ENCODE results near the gene RPH3AL. TPM values are rescaled to one million over a fixed set of nuclear protein-coding genes. Genes with fewer than 3 reads are reported as not detected.

Gene RPH3AL
- total RNA-seq, 4 donors from 2014 or later = 6.3 to 14.4 (median 10.8) TPM

DNA sequence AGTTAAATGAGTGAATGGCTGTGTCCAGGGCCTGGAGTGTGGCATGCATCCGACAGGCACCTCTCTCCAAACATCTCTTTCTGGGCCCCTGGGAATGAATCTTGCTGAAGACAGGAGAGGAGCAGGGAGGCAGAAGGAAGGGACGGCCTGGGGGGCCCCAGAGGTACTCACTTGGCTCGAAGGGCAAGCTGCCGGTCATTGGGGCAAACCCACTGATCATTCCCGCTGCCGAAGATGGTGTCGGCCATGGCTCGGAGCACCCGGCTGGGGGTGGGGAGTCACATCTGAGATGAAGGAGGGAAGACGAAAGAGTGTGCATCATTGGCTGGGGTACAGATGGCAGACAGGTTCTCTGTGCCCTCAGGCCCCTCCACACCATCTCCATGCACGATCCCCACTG, 25.3 kb downstream of the RPH3AL start:
- Histone ChIP-seq H3K27ac (no peak overlapping the region), H3K4me1 (peaks cover 0 to 15% of the 10 kb centered on the region in 2 donors), H3K27me3 (no peaks in the 10 kb centered on the region), H3K9me3 (no peaks in the 10 kb centered on the region), H3K4me3 (no peak overlapping the region), H3K36me3 (no peaks in the 10 kb centered on the region)
- DNase-seq (no peak), ATAC-seq (no peak)
- in situ Hi-C loops (cut with MboI; ENCODE audit: low sequenced_read_pairs in 4 of 4) = no loop called here
- TF ChIP-seq, protein P1, sequence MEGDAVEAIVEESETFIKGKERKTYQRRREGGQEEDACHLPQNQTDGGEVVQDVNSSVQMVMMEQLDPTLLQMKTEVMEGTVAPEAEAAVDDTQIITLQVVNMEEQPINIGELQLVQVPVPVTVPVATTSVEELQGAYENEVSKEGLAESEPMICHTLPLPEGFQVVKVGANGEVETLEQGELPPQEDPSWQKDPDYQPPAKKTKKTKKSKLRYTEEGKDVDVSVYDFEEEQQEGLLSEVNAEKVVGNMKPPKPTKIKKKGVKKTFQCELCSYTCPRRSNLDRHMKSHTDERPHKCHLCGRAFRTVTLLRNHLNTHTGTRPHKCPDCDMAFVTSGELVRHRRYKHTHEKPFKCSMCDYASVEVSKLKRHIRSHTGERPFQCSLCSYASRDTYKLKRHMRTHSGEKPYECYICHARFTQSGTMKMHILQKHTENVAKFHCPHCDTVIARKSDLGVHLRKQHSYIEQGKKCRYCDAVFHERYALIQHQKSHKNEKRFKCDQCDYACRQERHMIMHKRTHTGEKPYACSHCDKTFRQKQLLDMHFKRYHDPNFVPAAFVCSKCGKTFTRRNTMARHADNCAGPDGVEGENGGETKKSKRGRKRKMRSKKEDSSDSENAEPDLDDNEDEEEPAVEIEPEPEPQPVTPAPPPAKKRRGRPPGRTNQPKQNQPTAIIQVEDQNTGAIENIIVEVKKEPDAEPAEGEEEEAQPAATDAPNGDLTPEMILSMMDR (IDR thresholded peaks at IDR 0.05 in 4 of 5, conservative IDR thresholded peaks at IDR 0.05 in 1 of 5) = no peak
- TF ChIP-seq POLR2A (IDR thresholded peaks at IDR 0.05) = no peak
- intact Hi-C loops (cut with DNase I; ENCODE audit: low total_unique reads) = no loop called here

DNA sequence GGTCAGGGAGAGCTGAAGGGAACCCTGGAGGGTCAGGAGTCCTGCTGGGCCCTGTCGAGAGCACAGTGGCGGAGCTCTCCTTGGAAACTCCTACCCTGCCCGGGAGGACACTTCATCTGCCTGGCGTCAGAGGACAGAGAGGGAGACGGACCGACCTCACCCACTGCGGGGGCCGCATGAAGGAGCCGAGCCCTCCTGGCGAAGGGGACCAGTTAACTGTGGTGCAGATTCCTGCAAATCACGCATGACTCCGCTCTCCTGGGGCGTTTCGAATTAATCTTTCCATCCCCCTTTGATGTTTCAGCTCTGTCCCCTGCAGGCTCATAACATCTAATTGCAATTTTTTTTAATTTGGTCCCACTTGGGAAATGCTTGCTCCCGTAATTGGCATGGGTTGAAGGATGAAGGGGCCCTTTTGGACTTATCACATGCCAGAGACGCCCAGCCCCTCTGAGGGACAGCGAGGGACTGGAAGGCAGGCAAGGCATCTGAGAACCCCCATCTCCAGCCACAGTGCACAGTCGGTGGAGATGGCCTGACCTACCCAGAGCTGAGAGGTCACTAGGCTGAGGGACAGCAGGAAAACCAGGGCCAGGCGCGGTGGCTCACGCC, 26.5 kb downstream of the RPH3AL start:
- Histone ChIP-seq H3K4me3 (no peak overlapping the region), H3K27me3 (no peaks in the 10 kb centered on the region), H3K27ac (no peak overlapping the region), H3K4me1 (peaks cover 0 to 4% of the 10 kb centered on the region in 2 donors), H3K36me3 (no peaks in the 10 kb centered on the region), H3K9me3 (no peaks in the 10 kb centered on the region)
- DNase-seq (no peak), ATAC-seq (no peak)
- TF ChIP-seq, protein P1 (IDR thresholded peaks at IDR 0.05 in 4 of 5, conservative IDR thresholded peaks at IDR 0.05 in 1 of 5) = no peak
- in situ Hi-C loops (cut with MboI; ENCODE audit: low sequenced_read_pairs in 4 of 4) (no loop called here), intact Hi-C loops (cut with DNase I; ENCODE audit: low total_unique reads) (no loop called here)

- no peak for TF ChIP-seq POLR2A (IDR thresholded peaks at IDR 0.05)
- TF ChIP-seq, protein P1 (IDR thresholded peaks at IDR 0.05 in 4 of 5, conservative IDR thresholded peaks at IDR 0.05 in 1 of 5) = no peak
- ATAC-seq = no peak
- no peak for DNase-seq
- Histone ChIP-seq H3K4me3 (no peak overlapping the region), H3K36me3 (no peaks in the 10 kb centered on the region), H3K4me1 (no peaks in the 10 kb centered on the region), H3K27ac (no peak overlapping the region), H3K9me3 (no peaks in the 10 kb centered on the region), H3K27me3 (no peaks in the 10 kb centered on the region)
- in situ Hi-C loops (cut with MboI; ENCODE audit: low sequenced_read_pairs in 4 of 4) = no loop called here
- intact Hi-C loops (cut with DNase I; ENCODE audit: low total_unique reads) = no loop called here
Observed at GRCh38 chr17:325270-326009, 27.2 kb downstream of the RPH3AL start.

GRCh38 chr17:323721-324571, 28.7 kb downstream of the RPH3AL start:
- H3K9me3 ChIP-seq = no peaks in the 10 kb centered on the region
- no peak overlapping the region for H3K4me3 ChIP-seq
- no peak for ATAC-seq
- no peaks in the 10 kb centered on the region for H3K27me3 ChIP-seq
- H3K36me3 ChIP-seq = peaks cover 0 to 5% of the 10 kb centered on the region in 2 donors
- intact Hi-C loops (cut with DNase I; ENCODE audit: low total_unique reads) = no loop called here
- TF ChIP-seq, protein P1 (IDR thresholded peaks at IDR 0.05 in 4 of 5, conservative IDR thresholded peaks at IDR 0.05 in 1 of 5) = no peak
- no peak for TF ChIP-seq POLR2A (IDR thresholded peaks at IDR 0.05)
- no peak for DNase-seq
- no peaks in the 10 kb centered on the region for H3K4me1 ChIP-seq
- in situ Hi-C loops (cut with MboI; ENCODE audit: low sequenced_read_pairs in 4 of 4) = no loop called here
- H3K27ac ChIP-seq = no peak overlapping the region

All from gastrocnemius medialis (tissue), 4 donors.